ENCODE data around the gene LPAR6.

The LPAR6 gene

DNA sequence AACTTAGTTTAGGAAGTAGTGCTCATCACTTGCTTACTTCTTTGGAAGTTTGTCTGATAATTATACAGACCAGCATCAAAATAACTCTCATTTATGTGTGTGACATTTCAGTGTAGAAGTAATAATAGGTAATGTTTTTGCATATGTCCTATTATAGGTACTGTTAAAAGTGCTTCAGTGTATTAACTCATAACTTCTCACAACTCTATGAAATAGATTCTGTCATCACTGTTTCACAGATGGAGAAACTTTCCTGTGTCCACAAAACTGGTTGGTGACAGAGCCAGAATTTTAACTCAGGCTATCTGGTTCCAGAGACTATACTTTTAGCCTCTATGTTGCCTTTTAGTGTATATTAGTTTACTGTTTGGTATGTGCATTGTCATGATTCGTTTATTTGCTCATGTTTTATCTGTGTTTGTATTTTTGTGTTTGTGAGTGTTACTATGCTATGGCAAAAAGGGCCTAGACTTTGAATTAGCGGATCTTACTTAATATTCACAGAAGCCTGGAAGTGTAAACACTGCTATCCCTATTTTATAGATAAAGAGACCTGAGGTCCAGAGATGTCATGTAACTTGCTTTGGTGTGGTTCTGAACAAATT is 12.7 kb downstream of the LPAR6 start:
- TF ChIP-seq, protein P1, sequence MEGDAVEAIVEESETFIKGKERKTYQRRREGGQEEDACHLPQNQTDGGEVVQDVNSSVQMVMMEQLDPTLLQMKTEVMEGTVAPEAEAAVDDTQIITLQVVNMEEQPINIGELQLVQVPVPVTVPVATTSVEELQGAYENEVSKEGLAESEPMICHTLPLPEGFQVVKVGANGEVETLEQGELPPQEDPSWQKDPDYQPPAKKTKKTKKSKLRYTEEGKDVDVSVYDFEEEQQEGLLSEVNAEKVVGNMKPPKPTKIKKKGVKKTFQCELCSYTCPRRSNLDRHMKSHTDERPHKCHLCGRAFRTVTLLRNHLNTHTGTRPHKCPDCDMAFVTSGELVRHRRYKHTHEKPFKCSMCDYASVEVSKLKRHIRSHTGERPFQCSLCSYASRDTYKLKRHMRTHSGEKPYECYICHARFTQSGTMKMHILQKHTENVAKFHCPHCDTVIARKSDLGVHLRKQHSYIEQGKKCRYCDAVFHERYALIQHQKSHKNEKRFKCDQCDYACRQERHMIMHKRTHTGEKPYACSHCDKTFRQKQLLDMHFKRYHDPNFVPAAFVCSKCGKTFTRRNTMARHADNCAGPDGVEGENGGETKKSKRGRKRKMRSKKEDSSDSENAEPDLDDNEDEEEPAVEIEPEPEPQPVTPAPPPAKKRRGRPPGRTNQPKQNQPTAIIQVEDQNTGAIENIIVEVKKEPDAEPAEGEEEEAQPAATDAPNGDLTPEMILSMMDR (IDR thresholded peaks at IDR 0.05; ENCODE audit: control insufficient read depth, insufficient read depth, low read depth, low read length, missing control alignments): no peak
- H3K4me3 ChIP-seq (ENCODE audit: control insufficient read depth, low read depth, low read length): no peak overlapping the region
- no peak for DNase-seq (ENCODE audit: low read depth)

GRCh38 chr13:48398450-48399095 is 14.3 kb downstream of the LPAR6 start:
- H3K4me3 ChIP-seq (ENCODE audit: control insufficient read depth, low read depth, low read length): no peak overlapping the region
- TF ChIP-seq, protein P1 (IDR thresholded peaks at IDR 0.05; ENCODE audit: control insufficient read depth, insufficient read depth, low read depth, low read length, missing control alignments): no peak
- no peak for DNase-seq (ENCODE audit: low read depth)

- no peak overlapping the region for H3K4me3 ChIP-seq (ENCODE audit: control insufficient read depth, low read depth, low read length)
- DNase-seq (ENCODE audit: low read depth): no peak
- TF ChIP-seq, protein P1 (IDR thresholded peaks at IDR 0.05; ENCODE audit: control insufficient read depth, insufficient read depth, low read depth, low read length, missing control alignments): no peak
Observed at GRCh38 chr13:48397744-48398143, 15.2 kb downstream of the LPAR6 start.

DNA sequence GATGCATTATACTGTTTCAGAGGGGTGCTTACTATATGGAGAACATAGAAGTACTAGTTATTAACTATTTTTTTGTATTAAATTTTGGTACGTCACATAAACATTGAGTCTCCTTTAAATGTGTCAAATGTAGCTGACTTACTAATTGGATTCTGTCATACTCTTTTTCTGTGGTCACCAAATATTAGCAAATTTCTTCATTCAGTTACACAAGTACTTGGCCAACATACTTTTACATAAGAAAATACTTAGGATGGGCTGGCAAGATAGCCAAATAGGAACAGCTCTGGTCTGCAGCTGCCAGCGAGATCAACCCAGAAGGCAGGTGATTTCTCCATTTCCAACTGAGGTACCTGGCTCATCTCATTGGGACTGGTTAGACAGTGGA is 19.2 kb downstream of the LPAR6 start:
- no peak for DNase-seq (ENCODE audit: low read depth)
- TF ChIP-seq, protein P1 (IDR thresholded peaks at IDR 0.05; ENCODE audit: control insufficient read depth, insufficient read depth, low read depth, low read length, missing control alignments): no peak
- no peak overlapping the region for H3K4me3 ChIP-seq (ENCODE audit: control insufficient read depth, low read depth, low read length)

- no peak overlapping the region for H3K4me3 ChIP-seq (ENCODE audit: control insufficient read depth, low read depth, low read length)
- no peak for DNase-seq (ENCODE audit: low read depth)
- TF ChIP-seq, protein P1 (IDR thresholded peaks at IDR 0.05; ENCODE audit: control insufficient read depth, insufficient read depth, low read depth, low read length, missing control alignments): no peak
Observed at GRCh38 chr13:48393030-48393697, 19.7 kb downstream of the LPAR6 start.

DNA sequence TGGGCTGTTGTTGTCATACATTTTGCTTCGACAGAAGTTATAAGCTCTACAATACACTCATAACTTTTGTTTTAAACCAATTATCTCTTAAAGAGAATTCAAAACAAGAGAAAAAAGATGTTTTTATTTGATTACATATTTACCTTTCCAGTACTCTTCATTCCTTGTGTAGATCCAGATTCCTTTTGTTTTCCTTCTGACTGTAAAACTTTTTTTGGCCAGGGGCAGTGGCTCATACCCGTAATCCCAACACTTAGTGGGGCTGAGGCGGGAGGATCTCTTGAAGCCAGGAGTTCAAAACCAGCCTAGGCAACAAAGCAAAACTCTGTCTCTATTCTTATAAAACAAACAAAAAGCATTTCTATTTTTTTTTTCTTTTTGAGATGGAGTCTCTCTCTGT is 21.7 kb downstream of the LPAR6 start:
- no peak overlapping the region for H3K4me3 ChIP-seq (ENCODE audit: control insufficient read depth, low read depth, low read length)
- DNase-seq (ENCODE audit: low read depth): no peak
- TF ChIP-seq, protein P1 (IDR thresholded peaks at IDR 0.05; ENCODE audit: control insufficient read depth, insufficient read depth, low read depth, low read length, missing control alignments): no peak

Measured in AG09309 (cell line).